HG03571 (cell line): ENCODE results near the gene CCDC183.
"Not testable (repeated sequence)": the region's sequence is repeated elsewhere in the genome, so short reads cannot be mapped to it uniquely, and the experiment has no call there.

Experiments used
- ATAC-seq: cut with Tn5 transposase; IDR thresholded peaks from one replicate; pipeline ENCODE4 v1.9.1; 2021; ENCODE audit not compliant: unreplicated experiment

CCDC183 gene

GRCh38 chr9:136823136-136824046 lies 27.3 kb downstream of the CCDC183 start:
- ATAC-seq, result no peak

- ATAC-seq, result no peak
Measured at GRCh38 chr9:136824496-136825225, 28.5 kb downstream of the CCDC183 start.

- no peak for ATAC-seq
Measured at GRCh38 chr9:136825295-136826187, 29.4 kb downstream of the CCDC183 start.

GRCh38 chr9:136826188-136826541 lies 30.0 kb downstream of the CCDC183 start:
- ATAC-seq, result no peak

- ATAC-seq, result no peak
Measured at GRCh38 chr9:136826703-136827582, 30.8 kb downstream of the CCDC183 start.

- ATAC-seq, result no peak
Measured at GRCh38 chr9:136827794-136828473, 31.8 kb downstream of the CCDC183 start.

- no peak for ATAC-seq
Measured at GRCh38 chr9:136828474-136829140, 32.5 kb downstream of the CCDC183 start.

GRCh38 chr9:136829412-136829811 lies 33.3 kb downstream of the CCDC183 start:
- ATAC-seq, result no peak

- ATAC-seq, result no peak
Measured at GRCh38 chr9:136829981-136830885, 34.1 kb downstream of the CCDC183 start.

- no peak for ATAC-seq
Measured at GRCh38 chr9:136831002-136831719, 35.0 kb downstream of the CCDC183 start.

GRCh38 chr9:136831720-136832104 lies 35.6 kb downstream of the CCDC183 start:
- ATAC-seq, result no peak

- no peak for ATAC-seq
Measured at GRCh38 chr9:136832581-136832980, 36.4 kb downstream of the CCDC183 start.

GRCh38 chr9:136833381-136834048 lies 37.4 kb downstream of the CCDC183 start:
- ATAC-seq, result not testable (repeated sequence)

- no peak for ATAC-seq
Measured at GRCh38 chr9:136835162-136835931, 39.2 kb downstream of the CCDC183 start.

GRCh38 chr9:136835932-136836904 lies 40.1 kb downstream of the CCDC183 start:
- no peak for ATAC-seq
